A673 (cell line): ENCODE results near the gene TAL1. TPM values are rescaled to one million over a fixed set of nuclear protein-coding genes. Genes with fewer than 3 reads are reported as not detected.

Source experiments
- BruUV-seq: library from RNA; stranded (reverse); fragments of 400-500 nt; replicated peaks from 2 replicates; lab custom pipeline; 2021; lab: Mats Ljungman, UMichigan
- CTCF ChIA-PET: fragments of 300-600 bp; sonication (Branson Sonifier 250); formaldehyde crosslinking; loops from one replicate; lab custom pipeline; 2022; ENCODE audit warnings: antibody characterized with exemption; lab: Charles Lee
- POLR2A ChIA-PET: fragments of 300-600 bp; sonication (Branson Sonifier 250); formaldehyde crosslinking; loops from one replicate; lab custom pipeline; 2022; ENCODE audit warnings: antibody characterized with exemption; ENCODE audit not compliant: low non-redundant PET; lab: Charles Lee
- DNase-seq: peaks from one replicate; pipeline ENCODE4 v3.0.0-alpha.2; 2015; ENCODE audit warnings: low spot score
- H3K27ac ChIP-seq: fragments of 200-600 bp; sonication (generic); 2 replicates; pipeline ENCODE4 v1.5.1; 2016; ENCODE audit warnings: mixed run types, low read depth, mild to moderate bottlenecking, mixed read lengths, antibody characterized with exemption, low read length; ENCODE audit not compliant: poor library complexity, severe bottlenecking
- H3K27me3 ChIP-seq: fragments of 200-600 bp; sonication (generic); replicated peaks from 2 replicates; pipeline ENCODE4 v1.6.1; 2017; ENCODE audit warnings: mixed run types, low read depth, mild to moderate bottlenecking, mixed read lengths, antibody characterized with exemption, low read length; ENCODE audit not compliant: insufficient read depth, poor library complexity
- H3K36me3 ChIP-seq: fragments of 200-600 bp; sonication (generic); 2 replicates; pipeline ENCODE4 v1.6.1; 2016; ENCODE audit warnings: mixed run types, mild to moderate bottlenecking, mixed read lengths, antibody characterized with exemption, low read length; ENCODE audit not compliant: insufficient read depth, poor library complexity, severe bottlenecking
- H3K4me1 ChIP-seq: fragments of 200-600 bp; sonication (generic); 2 replicates; pipeline ENCODE4 v1.6.1; 2017; ENCODE audit warnings: mixed run types, mild to moderate bottlenecking, mixed read lengths, antibody characterized with exemption, low read length; ENCODE audit not compliant: insufficient read depth, poor library complexity, severe bottlenecking
- H3K4me3 ChIP-seq: fragments of 200-600 bp; sonication (generic); 2 replicates; pipeline ENCODE4 v1.5.1; 2016; ENCODE audit warnings: low read depth, mixed run types, mild to moderate bottlenecking, mixed read lengths, low read length; ENCODE audit not compliant: poor library complexity, severe bottlenecking
- H3K9me3 ChIP-seq: fragments of 200-600 bp; sonication (generic); 2 replicates; pipeline ENCODE4 v1.6.1; 2016; ENCODE audit warnings: mixed run types, low read depth, mild to moderate bottlenecking, mixed read lengths, antibody characterized with exemption, low read length; ENCODE audit not compliant: poor library complexity, severe bottlenecking
- CTCF ChIP-seq: fragments of 300-800, 200-600 bp; sonication (generic); conservative IDR thresholded peaks from 2 replicates; pipeline ENCODE4 v1.5.1; 2017; ENCODE audit warnings: low read depth, mild to moderate bottlenecking, antibody characterized with exemption, low read length, moderate library complexity, mixed read lengths
- EZH2 ChIP-seq: fragments of 200-600 bp; sonication (generic); IDR thresholded peaks from 2 replicates; pipeline ENCODE4 v1.6.1; 2017; ENCODE audit warnings: borderline replicate concordance, low read depth, mild to moderate bottlenecking, mixed read lengths, antibody characterized with exemption, low read length; ENCODE audit not compliant: poor library complexity, severe bottlenecking
- intact Hi-C: fragments of 100-400 bp; cut with micrococcal nuclease; formaldehyde crosslinking; loops from one replicate; pipeline ENCODE4 v1.10.0; 2022; ENCODE audit not compliant: unreplicated experiment
- total RNA-seq: library from RNA; stranded (reverse); gene quantifications from 2 replicates; pipeline ENCODE4 v1.2.3, GENCODE V29; 2021

The TAL1 gene
- total RNA-seq, 1 experiment from 2014 or later: 0.11 TPM

DNA sequence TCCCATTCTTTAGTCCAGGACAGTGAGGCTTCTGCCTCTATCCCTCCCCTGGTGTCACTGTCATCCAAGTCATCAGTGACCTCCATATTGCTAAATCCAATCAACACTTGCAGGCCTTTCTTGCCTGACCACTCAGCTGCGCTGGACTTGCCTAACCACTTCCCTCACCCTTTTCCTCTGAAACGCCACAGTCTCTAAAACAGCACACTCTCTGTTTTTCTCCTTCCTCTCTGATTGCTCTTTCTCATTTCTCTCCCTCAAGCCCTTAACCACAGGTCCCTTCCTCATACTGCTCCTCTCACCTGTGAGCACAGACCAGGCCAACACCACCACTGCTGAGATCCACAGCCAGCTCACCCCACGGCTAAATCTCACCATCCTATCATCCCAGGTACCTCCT, 17.5 kb downstream of the TAL1 start:
- H3K36me3 ChIP-seq: no peaks in the 10 kb centered on the region
- H3K9me3 ChIP-seq: no peaks in the 10 kb centered on the region
- BruUV-seq: no TSS peak
- no peaks in the 10 kb centered on the region for H3K4me1 ChIP-seq
- no peak overlapping the region for H3K27ac ChIP-seq
- intact Hi-C loops: no loop called here
- H3K4me3 ChIP-seq: no peak overlapping the region
- POLR2A ChIA-PET: no interaction called here
- H3K27me3 ChIP-seq: no peaks in the 10 kb centered on the region
- TF ChIP-seq EZH2 (no peak), CTCF (no peak)
- CTCF ChIA-PET: no interaction called here
- DNase-seq: no peak

DNA sequence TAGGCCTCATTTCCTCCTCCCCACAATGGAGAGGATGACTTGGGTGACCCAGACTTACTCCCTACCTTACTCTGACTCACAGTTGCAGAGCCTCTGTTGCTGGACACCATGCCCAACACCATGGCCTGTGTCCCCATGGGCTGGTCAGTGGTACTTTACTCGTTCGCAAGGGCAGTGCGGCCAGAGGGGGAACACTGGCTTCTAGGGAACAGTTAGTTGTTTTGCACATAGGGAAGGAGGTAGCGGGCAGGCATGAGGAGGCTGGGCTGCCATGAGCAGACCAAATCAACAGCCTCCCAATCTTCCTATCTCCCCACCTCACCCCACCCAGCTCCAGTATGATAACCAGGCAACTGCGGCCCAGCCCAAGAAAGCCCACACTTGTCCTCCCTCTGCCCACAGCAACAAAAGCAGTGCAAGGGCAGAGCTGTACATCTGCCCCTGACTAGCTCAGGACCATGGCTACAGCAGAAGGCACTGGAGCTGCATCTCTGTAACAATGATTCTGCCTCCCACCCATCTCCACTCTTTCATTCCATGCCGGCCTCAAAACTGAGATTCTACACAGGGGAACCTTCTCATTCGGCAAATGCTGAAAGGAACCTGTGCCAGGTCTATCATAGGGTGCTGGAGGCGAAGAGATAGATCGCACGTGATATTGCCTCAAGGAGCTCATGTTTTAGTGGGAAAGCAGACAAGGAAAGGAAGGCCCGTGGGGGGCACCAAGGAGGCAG, 18.6 kb downstream of the TAL1 start:
- H3K9me3 ChIP-seq: no peaks in the 10 kb centered on the region
- intact Hi-C loops: no loop called here
- no peak overlapping the region for H3K27ac ChIP-seq
- H3K27me3 ChIP-seq: no peaks in the 10 kb centered on the region
- no TSS peak for BruUV-seq
- DNase-seq: no peak
- H3K4me3 ChIP-seq: no peak overlapping the region
- ChIA-PET POLR2A (no interaction called here), CTCF (interaction anchor here (1.1 kb wide), 1 partner anchor 21 kb away, joined by 5 read pairs; no protein-coding TSS in a partner anchor)
- no peaks in the 10 kb centered on the region for H3K4me1 ChIP-seq
- no peak for TF ChIP-seq EZH2
- TF ChIP-seq CTCF: no peak
- no peaks in the 10 kb centered on the region for H3K36me3 ChIP-seq

GRCh38 chr1:47212636-47213229, 19.3 kb downstream of the TAL1 start:
- CTCF ChIA-PET: interaction anchor here (1.1 kb wide), 1 partner anchor 20 kb away, joined by 5 read pairs; no protein-coding TSS in a partner anchor
- Histone ChIP-seq H3K27ac (no peak overlapping the region), H3K9me3 (no peaks in the 10 kb centered on the region), H3K4me1 (no peaks in the 10 kb centered on the region), H3K36me3 (no peaks in the 10 kb centered on the region), H3K4me3 (no peak overlapping the region), H3K27me3 (no peaks in the 10 kb centered on the region)
- intact Hi-C loops: no loop called here
- POLR2A ChIA-PET: interaction anchor here (0.6 kb wide), 1 partner anchor 1037 kb away, joined by 5 read pairs; no protein-coding TSS in a partner anchor
- TF ChIP-seq EZH2 (no peak), CTCF (no peak)
- no TSS peak for BruUV-seq
- no peak for DNase-seq
